Uterus (tissue), 2 donors: ENCODE results near the gene FLOT1.

ENCODE experiments used
- POLR2A ChIP-seq, 2 donors: fragments of 450-650 bp; IDR thresholded peaks; one replicate each; pipeline ENCODE4 v1.6.1; 2016; ENCODE audit warnings: antibody characterized with exemption in 2 of 2, mild to moderate bottlenecking in 1 of 2, moderate library complexity in 1 of 2
- TF ChIP-seq, protein P1 (sequence below), 4 experiments: fragments of 200-600 bp in 2 of 4; fragments of 450-650 bp in 2 of 4; sonication (generic) in 2 of 4; IDR thresholded peaks; one replicate each; pipeline ENCODE4 v1.5.1; 2016 to 2019; ENCODE audit warnings: antibody characterized with exemption in 4 of 4, mild to moderate bottlenecking in 2 of 4, moderate library complexity in 1 of 4

DNA sequence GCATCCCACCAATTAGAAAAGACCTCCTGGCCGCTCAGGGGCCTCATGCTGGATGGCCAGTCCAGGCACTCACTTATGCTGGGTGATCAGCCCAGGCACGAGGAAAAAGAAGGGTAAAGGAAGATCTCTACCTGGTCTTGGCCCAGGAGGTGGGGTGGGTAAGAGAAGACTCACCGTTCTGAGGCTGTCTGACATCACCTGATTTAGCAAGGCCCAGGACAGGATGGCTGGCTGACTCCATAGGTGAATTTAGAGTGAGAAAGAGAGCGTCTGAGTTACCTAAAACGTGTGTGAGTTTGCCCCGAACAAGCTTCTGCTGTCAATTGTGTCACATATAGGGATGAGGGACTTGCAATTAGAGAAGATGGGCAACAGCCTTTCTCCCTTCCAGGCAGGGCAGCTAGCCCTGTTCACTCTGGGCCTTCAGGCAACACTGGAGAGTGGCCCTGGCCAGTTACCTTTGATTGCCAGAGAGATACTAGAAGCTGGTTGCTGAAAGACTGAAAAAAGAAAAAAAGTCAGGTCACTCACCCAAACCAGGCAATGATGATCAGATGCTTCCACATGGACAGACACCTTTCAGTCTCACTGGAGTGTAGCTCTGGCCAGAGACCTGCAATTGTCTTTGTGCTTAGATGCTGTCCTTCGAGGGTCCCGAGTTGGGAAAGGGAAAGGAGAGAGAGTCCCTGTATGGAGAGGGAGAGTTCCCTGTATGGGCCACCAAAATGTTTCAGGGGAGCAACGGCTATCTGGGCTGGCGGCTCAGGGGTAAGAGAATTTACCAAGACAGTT, 37.6 kb upstream of the FLOT1 start:
- TF ChIP-seq, protein P1, sequence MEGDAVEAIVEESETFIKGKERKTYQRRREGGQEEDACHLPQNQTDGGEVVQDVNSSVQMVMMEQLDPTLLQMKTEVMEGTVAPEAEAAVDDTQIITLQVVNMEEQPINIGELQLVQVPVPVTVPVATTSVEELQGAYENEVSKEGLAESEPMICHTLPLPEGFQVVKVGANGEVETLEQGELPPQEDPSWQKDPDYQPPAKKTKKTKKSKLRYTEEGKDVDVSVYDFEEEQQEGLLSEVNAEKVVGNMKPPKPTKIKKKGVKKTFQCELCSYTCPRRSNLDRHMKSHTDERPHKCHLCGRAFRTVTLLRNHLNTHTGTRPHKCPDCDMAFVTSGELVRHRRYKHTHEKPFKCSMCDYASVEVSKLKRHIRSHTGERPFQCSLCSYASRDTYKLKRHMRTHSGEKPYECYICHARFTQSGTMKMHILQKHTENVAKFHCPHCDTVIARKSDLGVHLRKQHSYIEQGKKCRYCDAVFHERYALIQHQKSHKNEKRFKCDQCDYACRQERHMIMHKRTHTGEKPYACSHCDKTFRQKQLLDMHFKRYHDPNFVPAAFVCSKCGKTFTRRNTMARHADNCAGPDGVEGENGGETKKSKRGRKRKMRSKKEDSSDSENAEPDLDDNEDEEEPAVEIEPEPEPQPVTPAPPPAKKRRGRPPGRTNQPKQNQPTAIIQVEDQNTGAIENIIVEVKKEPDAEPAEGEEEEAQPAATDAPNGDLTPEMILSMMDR (IDR thresholded peaks at IDR 0.05): no peak
- no peak for TF ChIP-seq POLR2A (IDR thresholded peaks at IDR 0.05)
